Heart right ventricle (tissue), 16 donors: ENCODE results near the gene PPP1R3C. TPM values are rescaled to one million over a fixed set of nuclear protein-coding genes. Genes with fewer than 3 reads are reported as not detected.

Source experiments
- ATAC-seq, 8 donors: fragments of 200-7000 bp; cut with Tn5 transposase; one replicate each; pipeline ENCODE4 v1.9.1; 2020; ENCODE audit warnings: mild to moderate bottlenecking in 8 of 8, moderate library complexity in 8 of 8, moderate number of reproducible peaks in 1 of 8
- DNase-seq, 2 donors: peaks; one replicate each; pipeline ENCODE4 v3.0.0-alpha.2; 2020
- H3K27ac ChIP-seq, 10 donors: fragments of 200-600 bp; sonication (generic) in 2 of 10; one replicate each; pipeline versions ENCODE4 v1.5.0 to v1.8.0; 2020 to 2022; ENCODE audit warnings: mild to moderate bottlenecking in 3 of 10
- H3K27me3 ChIP-seq, 7 donors: fragments of 200-600 bp; one replicate each; pipeline ENCODE4 v1.8.0; 2021 to 2022; ENCODE audit warnings: mild to moderate bottlenecking in 2 of 7
- H3K36me3 ChIP-seq, 9 donors: fragments of 200-600 bp; sonication (generic) in 1 of 9; one replicate each; pipeline versions ENCODE4 v1.5.0 to v1.8.0; 2020 to 2022; ENCODE audit warnings: mild to moderate bottlenecking in 2 of 9
- H3K4me1 ChIP-seq, 9 donors: fragments of 200-600 bp; sonication (generic) in 1 of 9; one replicate each; pipeline versions ENCODE4 v1.5.0 to v1.8.0; 2020 to 2022; ENCODE audit warnings: mild to moderate bottlenecking in 4 of 9
- H3K4me3 ChIP-seq, 10 donors: fragments of 200-600 bp; sonication (generic) in 2 of 10; one replicate each; pipeline versions ENCODE4 v1.5.0 to v1.8.0; 2020 to 2022; ENCODE audit warnings: mild to moderate bottlenecking in 7 of 10, moderate library complexity in 2 of 10
- H3K9me3 ChIP-seq, 11 donors: fragments of 200-600 bp in 10 of 11; sonication (generic) in 2 of 11; one replicate each; pipeline versions ENCODE4 v1.5.0 to v1.8.0; 2013 to 2022; ENCODE audit warnings: mild to moderate bottlenecking in 2 of 11, control low read depth in 1 of 11, moderate library complexity in 1 of 11
- WGBS, 2 donors: extraction: QIAGEN DNeasy Blood & Tissue Kit; methylation state at CpG; one replicate each; pipeline ENCODE4 v1.1.7; 2013; ENCODE audit warnings: inconsistent platforms in 1 of 2; 5-methylcytosine and 5-hydroxymethylcytosine counted together
- intact Hi-C, 10 donors: fragments of 100-400 bp; cut with DNase I; formaldehyde crosslinking; loops; one replicate each; pipeline versions ENCODE4 v1.11.1 to v1.14.2; 2022
- long read RNA-seq, 3 donors: library from polyadenylated mRNA; unstranded; transcript quantifications; one replicate each; pipeline ENCODE4 v2.0.0, GENCODE V29; 2020 to 2021
- polyA plus RNA-seq, 2 donors: library from polyadenylated mRNA; stranded (reverse); fragments of 200-250 nt; gene quantifications; one replicate each; pipeline ENCODE4 v1.2.3, GENCODE V29; 2013
- total RNA-seq, 10 donors: library from RNA; stranded (reverse); fragmentation: NEBNext Ultra II Directional in 3 of 10; extraction: Animal tissue kit (Norgen Biotek cat#: 25700) in 3 of 10; gene quantifications; one replicate each; pipeline versions ENCODE4 v1.2.1 to v1.2.4, GENCODE V29; 2021 to 2023
- TF ChIP-seq, protein P1 (sequence below), 9 donors: fragments of 200-600 bp; sonication (generic) in 2 of 9; IDR thresholded peaks; one replicate each; pipeline versions ENCODE4 v1.5.0 to v1.8.0; 2021 to 2022; ENCODE audit warnings: antibody characterized with exemption in 9 of 9, mild to moderate bottlenecking in 5 of 9, moderate library complexity in 1 of 9
- donor health status: Arrhythmogenic right ventricular cardiomyopathy.
- donor health status: ischemic (EF 13 %, LVEDD 7.1; RV severe dilation, severe dysfunction).
- donor health status: healthy with polysubstance abuse.
- donor health status: DM: no; HTN: yes; CAD: no.
- donor health status: DM: no; HTN: no; CAD: no.
- donor health status: ischemic (EF 25% LVEDD 6.9; RV normal size, moderate dysfunction).
- donor health status: ischemic (EF 25% LVEDD 5.7; RV mildly dilated, moderate dysfunction).
- donor health status: healthy.
- donor health status: DM: yes; HTN: yes; CAD: no.
- donor health status: Ischemic cardiomyopathy.
- donor health status: ischemic (EF 35%, LVEDD 5.7; RV mildly dilated, moderate dysfunction).
- donor health status: nonischemic (EF 11% LVEDD 7.7; RV severe dilation, severe dysfunction).
- donor health status: DM: yes; HTN: yes; CAD: no.
- donor health status: PGD.
- donor health status: ischemic (EF 29% LVEDD 5.4; RV normal size, mild dysfunction).
- donor health status: nonischemic (EF 23%, LVEDD 6.1; RV moderate dilation, normal function).

The PPP1R3C gene
- total RNA-seq (100 to 1,000 TPM; 121 to 315 (median 190) TPM), polyA plus RNA-seq (10 to 100 TPM; 27.5 to 41.0 TPM)
- long read RNA-seq, donor 1, transcript PPP1R3C-201 (2 exons, 2,524 nt): major isoform, 145 of 166 reads
- long read RNA-seq, donor 1, partial matches to known transcripts: 0 of 166 reads
- long read RNA-seq, donor 1, other reads (novel, unspliced or antisense): 21 of 166 reads
- long read RNA-seq, donor 2, transcript PPP1R3C-201 (2 exons, 2,524 nt): major isoform, 348 of 395 reads
- long read RNA-seq, donor 2, partial matches to known transcripts: 46 of 395 reads
- long read RNA-seq, donor 2, other reads (novel, unspliced or antisense): 1 of 395 reads
- long read RNA-seq, donor 3, transcript PPP1R3C-201 (2 exons, 2,524 nt): major isoform, 556 of 718 reads
- long read RNA-seq, donor 3, partial matches to known transcripts: 158 of 718 reads
- long read RNA-seq, donor 3, other reads (novel, unspliced or antisense): 4 of 718 reads

DNA sequence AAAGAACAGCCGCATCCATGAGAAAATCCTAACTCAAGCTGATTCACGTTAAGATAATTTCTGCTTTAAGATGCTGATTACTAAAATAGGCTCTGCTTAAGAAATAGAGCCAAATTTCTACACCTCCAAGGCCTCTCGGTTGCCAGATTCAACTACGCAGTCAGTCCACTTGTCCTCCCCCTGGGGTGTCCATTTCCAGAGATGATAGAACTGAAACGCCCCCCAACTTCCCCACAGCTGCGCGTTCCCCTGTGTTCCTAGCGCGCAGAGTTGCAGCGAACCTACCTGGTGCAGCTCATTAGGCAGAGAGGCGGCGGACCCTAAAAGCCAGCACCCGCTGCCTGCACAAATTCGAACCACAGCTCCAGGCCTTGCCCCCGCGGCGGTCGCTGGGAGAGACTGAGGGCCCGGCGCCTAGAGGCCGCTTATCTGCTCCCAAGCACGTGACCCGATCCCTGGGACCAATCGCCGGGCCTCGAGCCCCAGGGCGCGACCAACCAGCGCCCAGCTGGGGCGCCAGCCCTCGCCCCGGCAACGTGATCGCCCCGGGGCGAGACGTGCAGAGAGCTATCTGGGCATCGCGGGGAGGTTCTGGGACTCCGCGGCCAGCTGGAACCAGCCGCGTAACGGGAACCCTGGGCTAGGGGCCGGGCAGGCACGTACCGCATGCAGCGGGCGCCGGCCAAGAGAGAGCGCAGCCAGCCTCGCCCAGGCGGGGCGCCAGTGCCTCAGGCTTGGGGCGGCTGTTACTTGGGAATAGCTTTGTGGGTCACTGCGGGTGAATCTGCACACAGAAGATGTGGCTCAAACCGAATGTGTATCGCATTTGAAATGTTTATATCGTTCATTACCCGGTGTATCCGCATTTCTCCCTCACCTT, at the start of gene PPP1R3C:
TSS of gene PPP1R3C (minus strand) at position 401 of the 880 bp plus-strand sequence. CDS start at position 299, 102 bp downstream.
- Histone ChIP-seq H3K4me1 (peaks cover 0 to 40% (median 15%) of the 10 kb centered on the region in 9 donors), H3K9me3 (no peaks in the 10 kb centered on the region), H3K27ac (peak within 1 kb of the TSS; percentile 50 to 88 (median 84)), H3K36me3 (peaks cover 0 to 32% (median 13%) of the 10 kb centered on the region in 9 donors), H3K4me3 (peak within 1 kb of the TSS; percentile 46 to 86 (median 72)), H3K27me3 (peaks cover 0 to 31% (median 0%) of the 10 kb centered on the region in 7 donors)
- ATAC-seq (peak; percentile 90 to 98 (median 95)), DNase-seq (peak; percentile 88 to 90)
- 1 to 2% methylated on average over 61 of the region's 61 CpGs for WGBS, 2 donors
- intact Hi-C loops: loop anchor here in 8 of 10 donors (1.0 to 10.0 kb wide), 9 partner anchors 25 to 338 kb away; partner anchors contain the start of gene BTAF1 (in 1 of the 8)
- TF ChIP-seq, protein P1, sequence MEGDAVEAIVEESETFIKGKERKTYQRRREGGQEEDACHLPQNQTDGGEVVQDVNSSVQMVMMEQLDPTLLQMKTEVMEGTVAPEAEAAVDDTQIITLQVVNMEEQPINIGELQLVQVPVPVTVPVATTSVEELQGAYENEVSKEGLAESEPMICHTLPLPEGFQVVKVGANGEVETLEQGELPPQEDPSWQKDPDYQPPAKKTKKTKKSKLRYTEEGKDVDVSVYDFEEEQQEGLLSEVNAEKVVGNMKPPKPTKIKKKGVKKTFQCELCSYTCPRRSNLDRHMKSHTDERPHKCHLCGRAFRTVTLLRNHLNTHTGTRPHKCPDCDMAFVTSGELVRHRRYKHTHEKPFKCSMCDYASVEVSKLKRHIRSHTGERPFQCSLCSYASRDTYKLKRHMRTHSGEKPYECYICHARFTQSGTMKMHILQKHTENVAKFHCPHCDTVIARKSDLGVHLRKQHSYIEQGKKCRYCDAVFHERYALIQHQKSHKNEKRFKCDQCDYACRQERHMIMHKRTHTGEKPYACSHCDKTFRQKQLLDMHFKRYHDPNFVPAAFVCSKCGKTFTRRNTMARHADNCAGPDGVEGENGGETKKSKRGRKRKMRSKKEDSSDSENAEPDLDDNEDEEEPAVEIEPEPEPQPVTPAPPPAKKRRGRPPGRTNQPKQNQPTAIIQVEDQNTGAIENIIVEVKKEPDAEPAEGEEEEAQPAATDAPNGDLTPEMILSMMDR (IDR thresholded peaks at IDR 0.05): peak in 6 of 9 donors; percentile 32 to 55 (median 40)

DNA sequence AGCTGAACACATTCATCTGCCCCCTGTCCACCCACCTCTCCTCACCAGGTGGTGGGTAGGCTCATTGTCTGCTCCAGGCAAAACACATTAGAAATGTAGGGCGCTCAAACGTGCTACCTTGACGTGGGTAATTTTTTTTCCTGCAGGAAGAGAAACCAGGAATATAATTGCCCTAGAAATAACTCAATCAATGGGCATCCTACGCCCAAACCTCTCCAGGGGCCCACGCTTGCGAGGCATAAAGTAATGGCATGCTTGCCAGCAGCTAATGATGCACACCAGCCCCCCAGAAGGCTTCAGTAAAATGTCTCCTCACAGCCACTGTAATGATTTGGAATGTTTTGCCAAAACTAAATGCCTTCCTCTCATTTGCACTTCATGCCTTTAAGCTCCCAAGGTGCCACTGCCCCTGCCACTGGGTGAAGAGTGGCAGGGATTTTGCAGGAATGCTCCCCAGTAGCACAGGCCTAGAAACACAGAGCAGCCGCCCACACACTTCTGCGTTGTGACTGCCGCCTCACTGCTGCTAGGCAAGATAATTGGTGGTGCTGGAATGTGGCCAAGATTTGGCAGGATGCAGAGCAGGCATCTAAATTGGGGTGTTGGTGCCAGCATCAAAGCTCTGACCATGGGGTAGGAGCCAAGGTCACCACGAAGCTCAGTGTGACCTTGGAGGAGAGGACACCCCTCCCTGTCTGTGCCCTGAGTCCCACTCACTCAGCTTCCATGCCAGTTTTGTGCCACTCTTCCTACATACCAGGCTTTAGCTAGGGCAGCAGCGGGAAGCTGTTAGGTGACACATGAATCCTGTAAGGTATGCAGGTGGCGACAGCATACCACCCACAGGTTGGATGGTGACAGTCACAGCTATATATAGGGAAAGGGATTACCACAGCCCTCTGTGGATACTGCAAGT, 48.7 kb upstream of the PPP1R3C start:
- DNase-seq (peak in 1 of 2 donors; percentile 60), ATAC-seq (peak; percentile 65 to 94 (median 76))
- WGBS, 2 donors: 54 to 55% methylated on average over 12 of the region's 12 CpGs
- H3K27me3 ChIP-seq: no peaks in the 10 kb centered on the region
- no peak overlapping the region for H3K4me3 ChIP-seq
- TF ChIP-seq, protein P1 (IDR thresholded peaks at IDR 0.05): no peak
- H3K9me3 ChIP-seq: no peaks in the 10 kb centered on the region
- H3K27ac ChIP-seq: peak overlapping the region in 5 of 10 donors; percentile 13 to 47 (median 40)
- H3K36me3 ChIP-seq: no peaks in the 10 kb centered on the region
- peaks cover 0 to 14% (median 0%) of the 10 kb centered on the region in 9 donors for H3K4me1 ChIP-seq
- intact Hi-C loops: no loop called here

DNA sequence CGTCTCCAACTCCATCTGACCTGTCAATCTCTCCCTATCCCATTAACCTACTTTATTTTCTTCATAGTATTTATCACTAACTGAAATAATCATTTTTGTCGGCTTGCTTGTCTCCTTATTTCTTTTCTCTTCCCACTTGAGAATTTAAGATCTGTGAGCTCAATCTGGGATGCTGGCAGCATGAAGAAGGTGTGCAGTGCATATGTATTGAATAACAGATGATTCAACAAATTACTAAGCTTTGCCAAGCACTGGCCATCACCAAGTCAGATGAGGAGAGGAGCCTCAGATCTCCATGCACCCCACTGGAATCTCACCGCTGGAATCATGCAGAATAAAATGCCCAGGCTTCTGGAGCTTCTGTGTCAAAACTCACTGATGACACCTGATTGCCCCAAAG, 47.6 kb upstream of the PPP1R3C start:
- Histone ChIP-seq H3K27ac (no peak overlapping the region), H3K36me3 (no peaks in the 10 kb centered on the region), H3K4me3 (no peak overlapping the region), H3K27me3 (no peaks in the 10 kb centered on the region), H3K9me3 (no peaks in the 10 kb centered on the region), H3K4me1 (peaks cover 0 to 14% (median 0%) of the 10 kb centered on the region in 9 donors)
- ATAC-seq (no peak), DNase-seq (no peak)
- WGBS, 2 donors: 91 to 96% methylated on average over 3 of the region's 3 CpGs
- TF ChIP-seq, protein P1 (IDR thresholded peaks at IDR 0.05): no peak
- intact Hi-C loops: no loop called here
